OCI-LY3 (cell line): ENCODE data around the gene RPL35.
A peak's percentile ranks its signal among the peaks of the same experiment; 100 is the strongest.

Source experiments
- H2AFZ ChIP-seq: fragments of 200-600, 300-600 bp; shearing (Covaris generic); 2 replicates; pipeline ENCODE4 v1.6.0; 2014; ENCODE audit warnings: antibody characterized with exemption, low read depth, low read length
- H3K27ac ChIP-seq: fragments of 200-600, 300-600 bp; sonication (generic); 2 replicates; pipeline ENCODE4 v1.5.1; 2014; ENCODE audit warnings: mild to moderate bottlenecking, low read length, moderate library complexity, mixed read lengths
- H3K27me3 ChIP-seq: fragments of 200-600, 300-600 bp; sonication (generic); 2 replicates; pipeline ENCODE4 v1.6.1; 2014; ENCODE audit warnings: low read depth, low read length, mixed read lengths
- H3K36me3 ChIP-seq: fragments of 200-600, 300-600 bp; sonication (generic); replicated peaks from 2 replicates; pipeline ENCODE3; 2014; ENCODE audit warnings: low read depth, low read length, mixed read lengths
- H3K4me1 ChIP-seq: fragments of 300-600, 200-600 bp; sonication (generic); 2 replicates; pipeline ENCODE4 v1.6.1; 2014; ENCODE audit warnings: low read length, mixed read lengths
- H3K4me2 ChIP-seq: fragments of 200-600, 300-600 bp; sonication (generic); 2 replicates; pipeline ENCODE4 v1.6.1; 2014; ENCODE audit warnings: low read length, mixed read lengths
- H3K4me3 ChIP-seq: fragments of 300-600, 200-600 bp; sonication (generic); 2 replicates; pipeline ENCODE4 v1.5.1; 2014; ENCODE audit warnings: antibody characterized with exemption, mild to moderate bottlenecking, low read length, moderate library complexity
- H3K79me2 ChIP-seq: fragments of 300-600, 200-600 bp; shearing (Covaris generic); 2 replicates; pipeline ENCODE4 v1.6.1; 2014; ENCODE audit warnings: mild to moderate bottlenecking, low read length, mixed read lengths
- H3K9ac ChIP-seq: fragments of 300-600, 200-600 bp; shearing (Covaris generic); 2 replicates; pipeline ENCODE4 v1.6.0; 2014; ENCODE audit warnings: mild to moderate bottlenecking, low read length, moderate library complexity
- H3K9me3 ChIP-seq: fragments of 200-600, 300-600 bp; shearing (Covaris generic); 2 replicates; pipeline ENCODE4 v1.6.1; 2014; ENCODE audit warnings: low read length, mixed read lengths; ENCODE audit not compliant: insufficient read depth
- H4K20me1 ChIP-seq: fragments of 200-600, 300-600 bp; sonication (generic); 2 replicates; pipeline ENCODE4 v1.6.1; 2016; ENCODE audit warnings: low read length, mixed read lengths; ENCODE audit not compliant: insufficient read depth
- CTCF ChIP-seq: fragments of 200-600, 300-600 bp; sonication (generic); IDR thresholded peaks from 2 replicates; pipeline ENCODE4 v1.5.1; 2014; ENCODE audit warnings: antibody characterized with exemption, low read length, low read depth
- EZH2phosphoT487 ChIP-seq: fragments of 200-600 bp; shearing (Covaris generic); IDR thresholded peaks from 2 replicates; pipeline ENCODE4 v1.6.1; 2018; ENCODE audit warnings: antibody characterized with exemption, mixed run types, low read depth

The RPL35 gene

GRCh38 chr9:124855944-124856765, 5.6 kb downstream of the RPL35 start:
- peaks cover 29% of the 10 kb centered on the region for H3K4me1 ChIP-seq
- H3K4me2 ChIP-seq: no peak overlapping the region
- H3K36me3 ChIP-seq: peaks cover 48% of the 10 kb centered on the region
- no peaks in the 10 kb centered on the region for H3K27me3 ChIP-seq
- H3K9me3 ChIP-seq: no peaks in the 10 kb centered on the region
- H3K27ac ChIP-seq: no peak overlapping the region
- no peak overlapping the region for H3K4me3 ChIP-seq
- peaks cover 30% of the 10 kb centered on the region for H3K79me2 ChIP-seq
- peaks cover 60% of the 10 kb centered on the region for H4K20me1 ChIP-seq
- no peak overlapping the region for H2AFZ ChIP-seq
- TF ChIP-seq CTCF (peak; percentile 52), EZH2phosphoT487 (no peak)
- H3K9ac ChIP-seq: no peak overlapping the region

- Histone ChIP-seq H3K27ac (no peak overlapping the region), H3K9ac (no peak overlapping the region), H3K4me2 (no peak overlapping the region), H3K4me3 (no peak overlapping the region), H4K20me1 (peaks cover 54% of the 10 kb centered on the region), H3K9me3 (no peaks in the 10 kb centered on the region), H3K4me1 (peaks cover 26% of the 10 kb centered on the region), H3K79me2 (peaks cover 24% of the 10 kb centered on the region), H3K27me3 (no peaks in the 10 kb centered on the region), H3K36me3 (peaks cover 42% of the 10 kb centered on the region), H2AFZ (no peak overlapping the region)
- no peak for TF ChIP-seq CTCF
- no peak for TF ChIP-seq EZH2phosphoT487
These were observed 6.2 kb downstream of the RPL35 start for GRCh38 chr9:124855566-124855943.

- H3K4me3 ChIP-seq: no peak overlapping the region
- no peak overlapping the region for H3K9ac ChIP-seq
- H3K9me3 ChIP-seq: no peaks in the 10 kb centered on the region
- H4K20me1 ChIP-seq: peaks cover 47% of the 10 kb centered on the region
- no peak overlapping the region for H3K4me2 ChIP-seq
- H3K79me2 ChIP-seq: peaks cover 17% of the 10 kb centered on the region
- peaks cover 35% of the 10 kb centered on the region for H3K36me3 ChIP-seq
- no peak overlapping the region for H3K27ac ChIP-seq
- no peak overlapping the region for H2AFZ ChIP-seq
- peaks cover 19% of the 10 kb centered on the region for H3K4me1 ChIP-seq
- TF ChIP-seq EZH2phosphoT487: no peak
- TF ChIP-seq CTCF: no peak
- H3K27me3 ChIP-seq: no peaks in the 10 kb centered on the region
These were observed 6.9 kb downstream of the RPL35 start for GRCh38 chr9:124854822-124855221.

GRCh38 chr9:124854161-124854560, 7.6 kb downstream of the RPL35 start:
- H3K4me1 ChIP-seq: peaks cover 12% of the 10 kb centered on the region

More at GRCh38 chr9:124854161-124854560, 7.6 kb downstream of the RPL35 start:
- H3K9me3 ChIP-seq: no peaks in the 10 kb centered on the region
- H3K9ac ChIP-seq: no peak overlapping the region
- no peak overlapping the region for H2AFZ ChIP-seq
- H3K4me2 ChIP-seq: no peak overlapping the region
- no peak overlapping the region for H3K4me3 ChIP-seq
- no peak overlapping the region for H3K27ac ChIP-seq
- peaks cover 40% of the 10 kb centered on the region for H4K20me1 ChIP-seq
- peaks cover 28% of the 10 kb centered on the region for H3K36me3 ChIP-seq
- no peak for TF ChIP-seq EZH2phosphoT487
- no peak for TF ChIP-seq CTCF
- no peaks in the 10 kb centered on the region for H3K27me3 ChIP-seq
- H3K79me2 ChIP-seq: peaks cover 10% of the 10 kb centered on the region
